GM21825 (cell line): Measurements from ENCODE around the gene GPC5.

Experiments used
- ATAC-seq: cut with Tn5 transposase; IDR thresholded peaks from one replicate; pipeline ENCODE4 v1.9.1; 2021; ENCODE audit warnings: mild to moderate bottlenecking, moderate library complexity; ENCODE audit not compliant: unreplicated experiment

GPC5 gene

GRCh38 chr13:91534996-91535395 lies 136.6 kb downstream of the GPC5 start:
- no peak for ATAC-seq

- ATAC-seq: no peak
Measured at GRCh38 chr13:91537376-91537775, 139.0 kb downstream of the GPC5 start.

GRCh38 chr13:91539286-91540157 lies 141.1 kb downstream of the GPC5 start:
- no peak for ATAC-seq

- ATAC-seq: no peak
Measured at GRCh38 chr13:91540158-91540736, 141.8 kb downstream of the GPC5 start.

GRCh38 chr13:91544723-91545122 lies 146.3 kb downstream of the GPC5 start:
- ATAC-seq: no peak

GRCh38 chr13:91546900-91547299 lies 148.5 kb downstream of the GPC5 start:
- ATAC-seq: no peak

- no peak for ATAC-seq
Measured at GRCh38 chr13:91553584-91553983, 155.2 kb downstream of the GPC5 start.

GRCh38 chr13:91554101-91554500 lies 155.7 kb downstream of the GPC5 start:
- no peak for ATAC-seq

GRCh38 chr13:91557328-91558090 lies 159.1 kb downstream of the GPC5 start:
- ATAC-seq: no peak

GRCh38 chr13:91563799-91564198 lies 165.4 kb downstream of the GPC5 start:
- ATAC-seq: no peak

- ATAC-seq: no peak
Measured at GRCh38 chr13:91564396-91564795, 166.0 kb downstream of the GPC5 start.

GRCh38 chr13:91565296-91565695 lies 166.9 kb downstream of the GPC5 start:
- no peak for ATAC-seq

- no peak for ATAC-seq
Measured at GRCh38 chr13:91567485-91568207, 169.2 kb downstream of the GPC5 start.

- ATAC-seq: no peak
Measured at GRCh38 chr13:91571681-91572080, 173.3 kb downstream of the GPC5 start.

GRCh38 chr13:91572439-91572838 lies 174.0 kb downstream of the GPC5 start:
- ATAC-seq: no peak

GRCh38 chr13:91572944-91573598 lies 174.7 kb downstream of the GPC5 start:
- no peak for ATAC-seq

- no peak for ATAC-seq
Measured at GRCh38 chr13:91574766-91575165, 176.3 kb downstream of the GPC5 start.

GRCh38 chr13:91576590-91576989 lies 178.2 kb downstream of the GPC5 start:
- ATAC-seq: no peak

- ATAC-seq: no peak
Measured at GRCh38 chr13:91579320-91579719, 180.9 kb downstream of the GPC5 start.

- ATAC-seq: no peak
Measured at GRCh38 chr13:91580749-91581148, 182.3 kb downstream of the GPC5 start.

- no peak for ATAC-seq
Measured at GRCh38 chr13:91586609-91587008, 188.2 kb downstream of the GPC5 start.
